CD4-positive, alpha-beta T cell treated with Interleukin-12 subunit alpha and Interleukin-12 subunit beta, for 1 hour (primary cell): ENCODE results near the gene RAB20.
"Not testable (repeated sequence)": the region's sequence is repeated elsewhere in the genome, so short reads cannot be mapped to it uniquely, and the experiment has no call there.

Source experiments
- DNase-seq: peaks from one replicate; pipeline ENCODE4 v3.0.0-alpha.2; 2020

Gene RAB20

DNA sequence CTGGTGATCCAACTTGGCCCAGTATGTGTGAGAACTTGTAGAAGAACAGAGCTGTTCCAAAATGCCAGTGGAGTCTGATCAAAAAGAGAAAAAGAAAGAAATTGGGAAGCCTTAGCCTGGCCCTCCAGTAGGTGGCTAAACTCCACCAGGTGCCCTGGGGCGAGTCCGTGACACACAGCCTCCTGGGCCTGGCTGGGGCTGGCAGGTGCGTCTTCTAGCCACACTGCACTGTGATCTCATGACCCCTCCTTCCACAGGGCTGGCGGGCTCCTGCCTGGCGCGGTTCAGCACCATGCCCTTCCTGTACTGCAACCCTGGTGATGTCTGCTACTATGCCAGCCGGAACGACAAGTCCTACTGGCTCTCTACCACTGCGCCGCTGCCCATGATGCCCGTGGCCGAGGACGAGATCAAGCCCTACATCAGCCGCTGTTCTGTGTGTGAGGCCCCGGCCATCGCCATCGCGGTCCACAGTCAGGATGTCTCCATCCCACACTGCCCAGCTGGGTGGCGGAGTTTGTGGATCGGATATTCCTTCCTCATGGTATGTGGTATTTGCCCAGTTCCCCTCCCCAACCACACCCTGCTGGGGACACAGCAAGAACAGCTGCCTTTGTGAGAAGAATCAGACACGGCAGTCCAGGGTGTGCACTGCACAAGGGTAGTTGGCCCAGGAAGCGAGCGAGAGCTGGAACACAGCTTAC is 53.7 kb downstream of the RAB20 start:
- no peak for DNase-seq

DNA sequence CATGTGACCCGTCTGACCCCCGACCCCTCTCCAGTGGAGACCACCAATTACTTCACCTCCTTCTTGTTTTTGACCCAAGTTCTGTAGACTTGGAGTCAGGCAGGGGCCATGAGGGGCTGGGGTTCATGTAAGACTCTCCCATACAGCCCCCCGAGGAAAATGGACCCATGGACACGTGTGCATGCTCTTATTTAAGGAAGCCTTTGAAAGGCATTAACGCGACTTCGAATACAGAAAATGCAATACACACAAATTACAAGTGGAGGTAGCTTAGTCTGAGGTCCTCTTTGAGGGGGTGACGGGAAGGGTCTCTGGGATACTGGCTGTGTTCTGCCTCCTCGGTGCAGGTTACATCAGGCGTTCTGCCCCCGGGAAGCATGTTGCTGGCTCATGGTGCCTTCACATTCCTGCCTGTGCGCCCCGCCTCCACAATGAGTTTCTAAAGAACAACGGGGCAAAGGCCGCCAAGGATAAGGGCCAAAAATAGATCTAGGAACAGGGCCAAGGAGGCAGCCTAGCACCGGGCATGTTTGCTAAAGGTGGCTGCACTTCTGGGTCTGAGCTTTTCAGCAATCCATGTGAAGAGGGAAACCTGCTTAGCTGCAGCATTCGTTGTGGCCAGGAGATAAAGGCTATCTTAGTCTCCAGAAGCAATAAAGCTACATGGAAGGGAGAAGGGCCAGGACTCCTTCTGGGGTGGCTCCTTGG is 54.5 kb downstream of the RAB20 start:
- no peak for DNase-seq

DNA sequence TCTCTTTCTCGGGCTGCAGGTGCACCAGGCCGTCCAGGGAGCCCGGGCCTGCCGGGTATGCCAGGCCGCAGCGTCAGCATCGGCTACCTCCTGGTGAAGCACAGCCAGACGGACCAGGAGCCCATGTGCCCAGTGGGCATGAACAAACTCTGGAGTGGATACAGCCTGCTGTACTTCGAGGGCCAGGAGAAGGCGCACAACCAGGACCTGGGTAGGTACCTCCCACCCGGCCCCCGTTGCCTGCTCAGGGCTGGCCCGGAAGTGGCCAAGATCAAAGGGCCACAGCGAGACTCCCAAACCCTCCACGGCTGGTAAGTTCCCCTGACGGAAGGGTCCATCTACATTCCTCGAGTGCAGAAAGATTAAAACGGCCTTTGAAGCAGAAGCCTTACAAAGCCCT is 55.1 kb downstream of the RAB20 start:
- DNase-seq: no peak

DNA sequence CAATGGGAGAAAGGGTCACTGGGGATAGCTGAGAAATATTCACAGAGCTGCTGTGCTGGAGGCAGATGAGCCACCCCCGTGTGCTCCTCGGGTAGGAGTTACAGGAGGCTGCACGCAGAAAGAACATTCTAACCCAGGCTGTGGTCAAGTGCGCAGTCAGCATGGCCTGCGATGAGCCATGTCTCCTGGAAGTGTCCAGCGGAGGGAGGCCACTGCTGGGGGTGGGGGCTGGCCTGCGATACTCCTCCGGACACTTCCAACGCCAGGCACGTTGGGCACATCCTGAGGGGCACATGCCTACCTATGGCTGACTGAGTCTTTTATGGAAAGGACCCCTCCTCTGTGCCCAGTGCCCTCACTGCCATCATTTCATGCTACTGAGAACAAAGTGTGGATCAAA is 55.9 kb downstream of the RAB20 start:
- no peak for DNase-seq

GRCh38 chr13:110503979-110504499 is 57.5 kb downstream of the RAB20 start:
- no peak for DNase-seq

GRCh38 chr13:110503037-110503901 is 58.3 kb downstream of the RAB20 start:
- no peak for DNase-seq

DNA sequence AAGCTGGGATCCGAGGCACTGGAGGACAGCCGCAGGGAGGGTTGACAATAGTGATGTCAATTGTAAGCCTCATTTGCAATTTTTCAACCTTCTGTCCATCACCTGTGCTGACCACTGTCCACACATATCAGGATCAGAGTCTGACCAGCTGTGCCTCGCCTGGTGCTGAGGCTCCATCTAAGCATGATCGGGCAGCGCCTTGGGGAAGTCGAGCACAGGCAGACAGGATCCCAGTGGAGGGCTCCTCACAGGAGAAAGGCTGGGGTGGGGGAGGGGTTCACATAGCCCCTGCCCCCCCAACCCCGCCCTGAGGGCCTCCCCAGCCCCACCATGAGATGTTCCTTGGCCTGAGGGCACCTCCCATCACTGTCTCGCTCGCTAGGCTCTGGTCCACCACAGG is 60.3 kb downstream of the RAB20 start:
- no peak for DNase-seq

DNA sequence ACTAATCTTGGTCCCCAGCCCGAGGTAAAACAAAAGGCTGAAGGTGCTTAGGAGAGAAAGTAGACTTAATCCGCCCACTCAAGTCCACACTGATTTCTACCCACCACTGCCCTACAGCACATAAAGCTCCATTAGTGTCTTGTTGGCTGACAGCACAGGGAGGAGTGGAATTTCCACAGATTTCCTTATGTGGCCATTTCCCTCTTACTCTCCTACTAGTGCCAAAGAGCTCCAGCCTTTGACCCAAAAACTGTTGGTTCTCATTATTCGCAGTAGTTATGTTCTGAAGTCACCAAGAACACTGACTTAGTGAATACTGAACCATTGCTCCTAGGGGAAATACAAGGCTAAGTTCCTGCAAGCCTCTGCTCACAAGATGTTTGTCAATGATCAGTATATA is 61.2 kb downstream of the RAB20 start:
- no peak for DNase-seq

GRCh38 chr13:110499621-110500281 is 61.8 kb downstream of the RAB20 start:
- DNase-seq: no peak

GRCh38 chr13:110498765-110499164 is 62.8 kb downstream of the RAB20 start:
- no peak for DNase-seq

DNA sequence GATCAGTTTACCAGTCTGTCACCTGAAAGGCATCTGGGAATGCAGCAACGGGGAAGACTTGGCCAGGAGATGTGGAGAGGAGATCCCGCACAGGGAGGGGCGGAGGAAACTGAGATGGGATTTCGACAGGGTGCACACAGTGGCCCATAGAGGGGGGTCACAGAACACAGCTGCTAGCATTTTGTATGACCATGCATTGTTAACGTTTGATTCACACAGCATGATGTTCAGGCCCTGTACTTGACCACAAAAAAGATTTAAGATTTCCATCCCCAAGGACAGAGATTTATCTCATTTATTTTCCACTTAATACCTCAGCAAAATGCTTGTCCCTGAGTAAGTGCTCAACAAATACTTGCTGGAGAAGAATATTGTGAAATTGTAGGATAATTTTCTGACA is 63.2 kb downstream of the RAB20 start:
- DNase-seq: no peak

DNA sequence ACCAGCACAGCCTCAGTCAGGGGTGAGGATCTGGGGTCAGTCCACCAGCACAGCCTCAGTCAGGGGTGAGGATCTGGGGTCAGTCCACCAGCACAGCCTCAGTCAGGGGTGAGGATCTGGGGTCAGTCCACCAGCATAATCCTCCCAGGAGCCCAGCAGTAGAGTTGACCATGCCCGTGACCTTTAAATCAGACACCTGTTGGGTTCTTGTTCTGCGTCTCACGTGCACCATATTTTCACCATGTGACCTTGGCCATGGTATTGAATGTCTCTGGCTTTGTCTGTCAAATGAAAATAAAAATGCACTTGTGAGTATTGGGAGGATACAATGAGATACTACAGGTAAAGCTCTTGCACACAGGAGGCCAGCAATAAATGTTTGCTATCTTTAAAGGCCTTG is 63.6 kb downstream of the RAB20 start:
- DNase-seq: not testable (repeated sequence)

- no peak for DNase-seq
Measured at GRCh38 chr13:110497003-110497402, 64.5 kb downstream of the RAB20 start.

DNA sequence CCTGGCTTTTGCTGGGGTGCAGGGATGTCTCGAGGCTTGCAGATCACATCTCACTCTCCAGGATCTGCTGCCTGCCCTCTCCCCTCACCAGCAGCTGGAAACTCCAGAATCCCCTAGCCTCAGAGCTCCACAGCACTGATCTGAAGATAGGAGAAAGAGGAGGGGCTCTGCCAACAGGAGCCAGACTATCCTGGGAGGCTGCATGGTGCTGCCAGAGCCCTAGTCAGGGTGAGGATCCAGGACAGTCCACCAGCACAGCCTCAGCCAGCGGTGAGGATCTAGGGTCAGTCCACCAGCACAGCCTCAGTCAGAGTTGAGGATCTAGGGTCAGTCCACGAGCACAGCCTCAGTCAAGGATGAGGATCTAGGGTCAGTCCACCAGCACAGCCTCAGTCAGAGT is 65.2 kb downstream of the RAB20 start:
- no peak for DNase-seq

DNA sequence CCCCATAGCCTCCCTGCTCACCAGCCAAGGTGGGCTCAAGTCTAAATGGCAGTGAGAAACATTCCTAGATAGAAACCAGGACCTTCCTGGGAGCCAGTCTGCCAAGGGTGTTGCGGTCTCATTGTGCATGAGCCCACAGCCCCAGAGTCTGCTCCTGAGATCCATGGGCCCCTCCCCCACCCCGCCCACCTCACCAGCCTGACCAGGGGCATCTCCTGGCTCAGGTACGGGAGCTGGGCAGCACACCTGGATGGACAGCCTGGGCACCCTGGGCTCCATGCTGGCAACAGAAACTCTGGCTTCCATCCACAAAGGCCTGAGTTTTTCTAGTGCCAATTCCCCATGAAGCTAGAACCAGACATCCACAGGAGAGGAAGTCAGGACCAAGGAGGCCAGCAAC is 65.6 kb downstream of the RAB20 start:
- no peak for DNase-seq

DNA sequence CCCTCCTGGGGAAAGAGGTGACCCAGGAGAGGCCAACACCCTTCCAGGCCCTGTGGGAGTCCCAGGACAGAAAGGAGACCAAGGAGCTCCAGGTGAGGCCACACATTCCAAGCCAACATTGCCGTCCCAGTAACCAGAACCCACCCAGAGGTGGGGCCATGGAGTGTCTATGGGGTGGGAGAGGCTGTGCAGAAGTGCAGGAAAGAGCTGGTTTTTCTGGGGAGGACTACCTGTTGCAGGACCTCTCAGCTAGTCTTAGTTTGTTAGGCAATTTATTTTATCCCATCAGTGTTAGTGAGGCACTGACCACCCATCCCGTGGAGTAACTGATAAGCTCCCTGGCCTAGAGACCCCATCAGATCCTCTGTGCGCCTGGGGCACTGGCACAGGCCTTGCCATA is 66.1 kb downstream of the RAB20 start:
- DNase-seq: no peak

DNA sequence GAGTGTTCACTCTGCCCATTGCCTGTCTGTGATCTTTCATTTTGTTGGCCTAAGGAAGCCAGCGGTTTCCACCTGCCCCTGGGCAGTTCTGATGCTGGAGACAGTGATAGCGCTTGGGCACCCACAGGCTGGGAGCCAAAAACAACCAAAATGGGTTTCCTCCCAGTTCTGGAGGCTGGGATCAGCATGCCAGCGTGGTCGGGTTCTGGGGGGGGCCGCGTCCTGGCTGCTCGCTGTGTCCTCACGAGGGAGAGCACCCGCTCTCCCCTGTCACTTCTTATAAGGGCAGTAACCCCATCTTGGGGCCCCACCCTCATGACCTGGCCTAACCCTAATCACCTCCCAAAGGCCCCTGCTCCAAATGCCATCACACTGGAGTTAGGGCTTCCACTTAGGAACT is 67.9 kb downstream of the RAB20 start:
- no peak for DNase-seq

GRCh38 chr13:110492679-110493593 is 68.6 kb downstream of the RAB20 start:
- no peak for DNase-seq

GRCh38 chr13:110491869-110492678 is 69.4 kb downstream of the RAB20 start:
- no peak for DNase-seq

- DNase-seq: no peak
Measured at GRCh38 chr13:110490009-110490770, 71.3 kb downstream of the RAB20 start.
